ENCODE results near the gene CHGA.

The CHGA gene

GRCh38 chr14:92922883-92923743 is at the start of gene CHGA:
CHGA (plus strand) TSS chr14:92923150; CDS start chr14:92923360, 210 bp downstream.
- peak; percentile 6 to 43 for DNase-seq (ENCODE audit: low read depth in 2 of 2)

GRCh38 chr14:92874962-92875661 is 47.8 kb upstream of the CHGA start:
- no peak for DNase-seq (ENCODE audit: low read depth in 2 of 2)

GRCh38 chr14:92877757-92878431 is 45.1 kb upstream of the CHGA start:
- DNase-seq (ENCODE audit: low read depth in 2 of 2) = no peak

GRCh38 chr14:92880351-92880750 is 42.6 kb upstream of the CHGA start:
- DNase-seq (ENCODE audit: low read depth in 2 of 2) = no peak

GRCh38 chr14:92880851-92881250 is 42.1 kb upstream of the CHGA start:
- no peak for DNase-seq (ENCODE audit: low read depth in 2 of 2)

GRCh38 chr14:92883066-92883465 is 39.9 kb upstream of the CHGA start:
- DNase-seq (ENCODE audit: low read depth in 2 of 2) = no peak

GRCh38 chr14:92884410-92884809 is 38.5 kb upstream of the CHGA start:
- DNase-seq (ENCODE audit: low read depth in 2 of 2) = no peak

- no peak for DNase-seq (ENCODE audit: low read depth in 2 of 2)
These were observed 37.5 kb upstream of the CHGA start for GRCh38 chr14:92885279-92886061.

GRCh38 chr14:92886337-92886736 is 36.6 kb upstream of the CHGA start:
- DNase-seq (ENCODE audit: low read depth in 2 of 2) = no peak

- DNase-seq (ENCODE audit: low read depth in 2 of 2) = no peak
These were observed 35.8 kb upstream of the CHGA start for GRCh38 chr14:92887157-92887556.

GRCh38 chr14:92888896-92889295 is 34.1 kb upstream of the CHGA start:
- DNase-seq (ENCODE audit: low read depth in 2 of 2) = no peak

- DNase-seq (ENCODE audit: low read depth in 2 of 2) = no peak
These were observed 31.9 kb upstream of the CHGA start for GRCh38 chr14:92890830-92891588.

GRCh38 chr14:92892589-92892988 is 30.4 kb upstream of the CHGA start:
- DNase-seq (ENCODE audit: low read depth in 2 of 2) = no peak

GRCh38 chr14:92895352-92895878 is 27.5 kb upstream of the CHGA start:
- DNase-seq (ENCODE audit: low read depth in 2 of 2) = no peak

GRCh38 chr14:92897922-92898565 is 24.9 kb upstream of the CHGA start:
- peak; percentile 15 to 19 for DNase-seq (ENCODE audit: low read depth in 2 of 2)

- DNase-seq (ENCODE audit: low read depth in 2 of 2) = no peak
These were observed 24.3 kb upstream of the CHGA start for GRCh38 chr14:92898566-92899131.

- no peak for DNase-seq (ENCODE audit: low read depth in 2 of 2)
These were observed 22.3 kb upstream of the CHGA start for GRCh38 chr14:92900660-92901059.

- DNase-seq (ENCODE audit: low read depth in 2 of 2) = no peak
These were observed 20.8 kb upstream of the CHGA start for GRCh38 chr14:92902191-92902590.

GRCh38 chr14:92902726-92903125 is 20.2 kb upstream of the CHGA start:
- no peak for DNase-seq (ENCODE audit: low read depth in 2 of 2)

- peak in 1 of 2 donors; percentile 6 for DNase-seq (ENCODE audit: low read depth in 2 of 2)
These were observed 19.6 kb upstream of the CHGA start for GRCh38 chr14:92903359-92903758.
